T-helper 22 cell (primary cell): Measurements from ENCODE around the gene CDC42.

Experiments
- DNase-seq: peaks from one replicate; pipeline ENCODE4 v3.0.0-alpha.2; 2020; ENCODE audit warnings: low read depth

The CDC42 gene

GRCh38 chr1:22038036-22038435 lies 14.5 kb upstream of the CDC42 start:
- DNase-seq = no peak

GRCh38 chr1:22039594-22040285 lies 12.8 kb upstream of the CDC42 start:
- DNase-seq = peak; percentile 90

GRCh38 chr1:22040286-22040623 lies 12.3 kb upstream of the CDC42 start:
- no peak for DNase-seq

GRCh38 chr1:22041505-22041904 lies 11.0 kb upstream of the CDC42 start:
- no peak for DNase-seq

GRCh38 chr1:22043198-22043769 lies 9.2 kb upstream of the CDC42 start:
- no peak for DNase-seq

- DNase-seq = no peak
Measured at GRCh38 chr1:22044690-22045420, 7.7 kb upstream of the CDC42 start.

GRCh38 chr1:22045604-22046228 lies 6.8 kb upstream of the CDC42 start:
- DNase-seq = no peak

GRCh38 chr1:22048351-22049192 lies 3.9 kb upstream of the CDC42 start:
- DNase-seq = no peak

GRCh38 chr1:22050330-22050729 lies 2.2 kb upstream of the CDC42 start:
- DNase-seq = no peak

GRCh38 chr1:22051607-22052114 lies 848 bp upstream of the CDC42 start:
- DNase-seq = no peak

GRCh38 chr1:22053017-22053860 lies 730 bp downstream of the CDC42 start:
- DNase-seq = peak; percentile 40

- no peak for DNase-seq
Measured at GRCh38 chr1:22053861-22054770, 1.6 kb downstream of the CDC42 start.

- no peak for DNase-seq
Measured at GRCh38 chr1:22055463-22055862, 3.0 kb downstream of the CDC42 start.

GRCh38 chr1:22056043-22056442 lies 3.5 kb downstream of the CDC42 start:
- no peak for DNase-seq

- no peak for DNase-seq
Measured at GRCh38 chr1:22056936-22057335, 4.4 kb downstream of the CDC42 start.

GRCh38 chr1:22057861-22058260 lies 5.4 kb downstream of the CDC42 start:
- no peak for DNase-seq

GRCh38 chr1:22064751-22065402 lies 12.4 kb downstream of the CDC42 start:
- DNase-seq = no peak

GRCh38 chr1:22071511-22071910 lies 19.0 kb downstream of the CDC42 start:
- DNase-seq = no peak

- DNase-seq = no peak
Measured at GRCh38 chr1:22074803-22075202, 22.3 kb downstream of the CDC42 start.
